ENCODE data around the gene VWC2.
"Not testable (repeated sequence)": the region's sequence is repeated elsewhere in the genome, so short reads cannot be mapped to it uniquely, and the experiment has no call there.

The VWC2 gene

DNA sequence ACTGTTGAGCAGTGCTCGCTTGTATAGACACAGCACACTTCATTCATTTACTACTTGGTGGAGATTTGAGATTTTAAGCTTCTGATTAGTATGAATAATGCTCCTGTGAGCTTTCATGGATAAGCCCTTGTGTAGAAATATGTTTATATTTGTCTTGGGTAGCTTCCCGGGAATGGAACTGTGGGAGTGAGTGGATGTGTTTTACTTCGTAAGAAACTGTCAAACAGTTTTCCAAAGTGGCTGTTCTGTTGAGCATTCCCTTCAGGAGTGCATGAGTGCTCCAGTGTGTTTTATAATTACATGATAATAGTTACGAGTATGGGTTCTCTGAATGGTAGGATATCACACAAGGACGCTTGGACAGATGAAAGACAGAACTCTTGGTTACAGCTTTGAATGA is 49.4 kb downstream of the VWC2 start:
- H3K27ac ChIP-seq = no peak overlapping the region

DNA sequence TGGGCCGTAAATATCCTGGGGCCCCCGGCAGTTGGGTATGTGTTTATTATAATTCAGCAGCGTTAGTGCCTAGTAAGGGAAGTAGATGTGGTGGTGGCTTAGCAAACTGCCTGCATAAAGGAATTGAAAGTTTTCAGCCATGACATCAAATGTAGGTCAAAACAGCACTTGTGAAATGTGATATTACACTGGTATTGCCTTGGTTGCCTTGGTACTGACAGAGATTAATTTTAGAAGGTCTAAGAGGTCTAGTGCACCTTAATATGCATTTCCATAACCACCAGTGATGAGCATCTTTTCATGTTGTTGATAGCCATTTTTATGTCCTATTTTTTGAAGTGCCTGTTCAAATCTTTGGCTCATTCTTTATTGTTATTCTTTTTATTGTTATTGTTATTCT is 50.1 kb downstream of the VWC2 start:
- TF ChIP-seq, protein P1, sequence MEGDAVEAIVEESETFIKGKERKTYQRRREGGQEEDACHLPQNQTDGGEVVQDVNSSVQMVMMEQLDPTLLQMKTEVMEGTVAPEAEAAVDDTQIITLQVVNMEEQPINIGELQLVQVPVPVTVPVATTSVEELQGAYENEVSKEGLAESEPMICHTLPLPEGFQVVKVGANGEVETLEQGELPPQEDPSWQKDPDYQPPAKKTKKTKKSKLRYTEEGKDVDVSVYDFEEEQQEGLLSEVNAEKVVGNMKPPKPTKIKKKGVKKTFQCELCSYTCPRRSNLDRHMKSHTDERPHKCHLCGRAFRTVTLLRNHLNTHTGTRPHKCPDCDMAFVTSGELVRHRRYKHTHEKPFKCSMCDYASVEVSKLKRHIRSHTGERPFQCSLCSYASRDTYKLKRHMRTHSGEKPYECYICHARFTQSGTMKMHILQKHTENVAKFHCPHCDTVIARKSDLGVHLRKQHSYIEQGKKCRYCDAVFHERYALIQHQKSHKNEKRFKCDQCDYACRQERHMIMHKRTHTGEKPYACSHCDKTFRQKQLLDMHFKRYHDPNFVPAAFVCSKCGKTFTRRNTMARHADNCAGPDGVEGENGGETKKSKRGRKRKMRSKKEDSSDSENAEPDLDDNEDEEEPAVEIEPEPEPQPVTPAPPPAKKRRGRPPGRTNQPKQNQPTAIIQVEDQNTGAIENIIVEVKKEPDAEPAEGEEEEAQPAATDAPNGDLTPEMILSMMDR (conservative IDR thresholded peaks at IDR 0.05) = no peak
- no peak overlapping the region for H3K27ac ChIP-seq

More for the DNA sequence above, 49.4 kb downstream of the VWC2 start:
- TF ChIP-seq, protein P1 (conservative IDR thresholded peaks at IDR 0.05) = no peak

DNA sequence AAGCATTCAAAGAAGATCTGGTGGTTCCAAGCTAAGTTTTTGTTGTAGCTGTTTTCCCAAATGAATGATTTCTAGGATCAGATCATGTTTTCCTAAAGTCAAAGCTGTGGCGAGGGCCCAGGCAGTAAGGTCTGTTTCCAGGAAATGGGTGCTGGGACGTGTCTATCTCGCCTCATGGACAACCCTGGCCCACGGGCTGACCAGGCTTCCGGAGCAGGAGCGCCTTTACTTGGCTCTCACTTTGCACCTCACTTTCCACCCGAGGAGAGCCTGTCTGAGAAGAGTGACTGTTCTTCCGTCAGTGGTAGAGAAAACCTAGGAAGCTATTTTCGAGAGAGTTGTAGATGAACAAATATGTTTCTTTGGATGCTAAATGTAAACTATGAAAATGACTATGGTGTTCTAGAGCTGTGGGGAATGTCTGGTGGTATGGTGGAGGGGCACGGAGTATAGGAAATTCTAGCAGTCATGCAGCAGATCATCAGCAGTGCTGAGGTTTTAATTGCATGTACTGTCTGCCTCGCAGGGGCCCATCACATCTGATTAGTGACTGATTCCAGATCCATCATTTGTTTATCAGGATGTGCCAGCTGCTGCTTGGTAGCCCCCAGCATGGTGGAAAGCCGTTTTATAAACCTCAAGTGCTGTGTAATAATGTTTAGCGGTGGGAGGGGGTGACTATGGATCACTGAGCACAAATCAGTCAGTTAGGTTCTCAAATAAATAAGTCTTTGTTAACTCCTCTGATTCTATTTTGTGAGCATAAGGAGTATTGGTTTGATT is 66.6 kb downstream of the VWC2 start:
- no peak overlapping the region for H3K27ac ChIP-seq
- TF ChIP-seq, protein P1 (conservative IDR thresholded peaks at IDR 0.05) = no peak

DNA sequence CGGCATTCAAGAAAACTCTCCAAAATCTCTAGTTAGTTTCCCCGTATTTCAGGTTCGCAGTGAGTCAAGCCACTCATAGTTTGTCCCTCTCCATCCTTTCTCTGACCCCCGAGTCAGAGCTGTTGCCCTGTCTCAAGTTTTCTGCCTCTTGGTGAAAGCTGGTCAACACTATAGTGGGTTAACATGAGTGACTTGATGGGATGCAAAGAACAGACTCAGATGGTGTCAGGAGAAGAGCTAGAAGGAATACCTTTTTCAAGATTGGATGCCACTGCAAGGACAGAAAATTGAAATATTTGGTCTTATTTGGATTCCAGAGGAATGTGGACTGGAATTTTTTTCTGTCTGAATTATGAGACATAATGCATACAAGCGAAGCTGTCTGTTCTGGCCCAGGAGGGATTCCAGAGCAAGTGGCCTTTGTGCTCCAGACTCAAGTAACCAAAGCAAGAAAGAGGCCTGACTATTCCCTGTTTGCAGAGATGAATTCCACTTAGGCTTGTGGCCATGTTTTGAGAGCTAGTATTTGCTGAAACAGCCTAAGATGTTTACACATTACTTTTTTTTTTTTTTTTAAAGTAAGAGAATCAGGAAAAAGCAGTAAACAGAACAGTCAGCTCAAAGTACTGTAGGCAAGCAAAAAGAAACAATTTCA is 67.4 kb downstream of the VWC2 start:
- no peak overlapping the region for H3K27ac ChIP-seq
- TF ChIP-seq, protein P1 (conservative IDR thresholded peaks at IDR 0.05) = no peak

DNA sequence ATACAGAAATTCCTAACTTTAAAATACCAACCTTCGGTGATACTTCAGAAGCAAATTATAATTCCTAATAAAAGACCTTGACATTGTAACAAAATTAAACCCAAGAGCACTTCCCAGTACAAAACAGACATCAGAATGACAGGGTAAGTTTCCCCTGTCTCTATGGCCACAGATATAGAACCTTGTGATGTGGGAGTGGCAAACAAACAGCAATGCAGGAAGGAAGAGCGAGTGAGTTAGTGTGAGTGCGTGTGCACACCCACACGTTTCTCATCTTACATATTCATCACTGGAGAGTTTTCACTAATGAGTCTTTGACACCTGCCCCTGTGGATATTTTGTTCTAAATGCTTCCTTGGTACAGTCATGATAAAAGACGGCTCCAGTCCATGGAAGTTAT is 72.2 kb downstream of the VWC2 start:
- H3K27ac ChIP-seq = no peak overlapping the region
- TF ChIP-seq, protein P1 (conservative IDR thresholded peaks at IDR 0.05) = no peak

DNA sequence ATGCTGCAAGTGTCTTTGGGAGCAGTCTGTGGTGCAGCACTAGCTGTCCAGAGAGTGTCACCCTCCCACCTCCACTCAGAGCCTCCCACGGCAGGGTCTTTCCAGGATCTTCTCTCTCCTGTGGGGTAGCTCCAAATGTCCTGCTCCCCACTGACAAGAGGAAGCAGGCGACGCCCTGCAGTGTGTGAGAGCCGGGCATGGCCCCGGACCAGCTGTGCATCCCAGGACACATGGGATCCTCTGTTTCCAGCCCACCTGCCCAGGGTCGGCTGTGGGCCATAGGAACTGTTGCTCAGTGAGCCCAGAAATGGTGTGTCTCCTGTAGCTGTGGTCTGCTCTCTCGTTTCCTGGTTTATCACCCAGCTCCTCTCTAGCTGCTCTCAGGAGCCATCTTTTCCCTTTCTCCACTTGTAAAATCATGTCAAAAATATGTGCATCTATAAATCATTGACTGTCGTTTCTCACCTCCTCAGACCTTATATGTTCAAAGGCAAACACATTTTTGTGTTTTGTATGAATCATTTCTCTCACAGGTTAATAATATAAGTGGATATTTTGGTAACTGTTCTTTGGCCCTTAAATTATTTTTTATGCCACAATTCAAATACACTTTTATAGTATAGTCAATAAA is 74.9 kb downstream of the VWC2 start:
- TF ChIP-seq, protein P1 (conservative IDR thresholded peaks at IDR 0.05) = no peak
- no peak overlapping the region for H3K27ac ChIP-seq

DNA sequence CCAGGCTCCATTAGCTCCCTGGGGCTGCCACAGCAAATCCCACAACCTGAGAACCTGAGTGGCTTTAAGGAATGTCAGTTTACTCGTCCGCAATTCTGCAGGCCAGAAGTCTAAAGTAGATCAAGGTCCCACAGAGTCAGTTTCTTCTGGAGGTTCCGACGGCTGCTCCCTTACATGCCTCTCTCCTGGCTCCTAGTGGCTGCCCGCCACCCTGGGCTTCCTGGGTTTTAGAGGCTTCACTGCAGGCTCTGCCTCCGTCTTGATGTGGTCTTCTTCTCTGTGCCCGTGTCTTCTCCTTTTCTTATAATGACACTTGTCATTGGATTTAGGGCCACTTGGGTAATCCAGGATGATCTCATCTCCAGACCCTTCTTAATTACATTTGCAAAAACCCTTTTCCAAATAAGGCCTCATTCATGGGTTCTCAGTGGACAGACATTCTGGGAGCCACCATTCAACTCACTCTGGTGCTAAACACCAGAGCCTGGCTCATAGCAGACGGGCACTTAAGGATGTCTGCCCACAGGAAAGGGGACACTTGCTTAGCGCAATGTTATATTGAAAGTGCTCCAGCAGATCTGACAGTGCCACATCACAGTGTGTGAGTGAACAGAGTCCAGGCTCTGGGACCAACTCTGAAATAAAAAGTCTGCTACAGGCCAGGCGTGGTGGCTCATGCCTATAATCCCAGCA is 77.6 kb downstream of the VWC2 start:
- TF ChIP-seq, protein P1 (conservative IDR thresholded peaks at IDR 0.05) = peak; percentile 15; the same call in 1 of the 2 replicates
- H3K27ac ChIP-seq = no peak overlapping the region

DNA sequence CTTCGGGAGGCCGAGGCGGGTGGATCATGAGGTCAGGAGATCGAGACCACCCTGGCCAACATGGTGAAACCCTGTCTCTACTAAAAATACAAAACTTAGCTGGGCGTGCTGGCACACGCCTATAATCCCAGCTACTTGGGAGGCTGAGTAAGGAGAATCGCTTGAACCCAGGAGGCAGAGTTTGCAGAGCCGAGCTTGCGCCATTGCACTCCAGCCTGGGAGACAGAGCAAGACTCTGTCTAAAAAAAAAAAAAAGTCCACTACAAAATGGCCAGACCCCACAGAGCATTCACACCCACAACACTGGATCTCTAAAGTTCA is 78.1 kb downstream of the VWC2 start:
- not testable (repeated sequence) for H3K27ac ChIP-seq

Data from VCaP (cell line).